Karpas-422 (cell line): ENCODE measurements around the gene SLC18B1. TPM values are rescaled to one million over a fixed set of nuclear protein-coding genes. Genes with fewer than 3 reads are reported as not detected.
A peak's percentile ranks its signal among the peaks of the same experiment; 100 is the strongest.

ENCODE experiments used
- DNase-seq: peaks from one replicate; pipeline ENCODE4 v3.0.0-alpha.2; 2015
- H2AFZ ChIP-seq: fragments of 200-600 bp; sonication (generic); 2 replicates; pipeline ENCODE4 v1.6.1; 2014; ENCODE audit warnings: antibody characterized with exemption, low read length, mixed read lengths
- H3K27ac ChIP-seq: fragments of 200-600 bp; sonication (generic); 2 replicates; pipeline ENCODE4 v1.5.1; 2014; ENCODE audit warnings: mild to moderate bottlenecking, low read length, moderate library complexity
- H3K27me3 ChIP-seq: fragments of 200-600 bp; sonication (generic); 2 replicates; pipeline ENCODE4 v1.6.1; 2014; ENCODE audit warnings: low read length, mixed read lengths
- H3K36me3 ChIP-seq: fragments of 200-600 bp; sonication (generic); 2 replicates; pipeline ENCODE4 v1.6.1; 2014; ENCODE audit warnings: low read length, mixed read lengths; ENCODE audit not compliant: insufficient read depth
- H3K4me1 ChIP-seq: fragments of 200-600 bp; sonication (generic); 2 replicates; pipeline ENCODE4 v1.6.1; 2014; ENCODE audit warnings: mild to moderate bottlenecking, low read length, mixed read lengths
- H3K4me2 ChIP-seq: fragments of 200-600 bp; sonication (generic); 2 replicates; pipeline ENCODE4 v1.6.1; 2014; ENCODE audit warnings: low read length, low read depth, mild to moderate bottlenecking; ENCODE audit not compliant: poor library complexity, severe bottlenecking
- H3K4me3 ChIP-seq: fragments of 200-600 bp; sonication (generic); 2 replicates; pipeline ENCODE4 v1.5.1; 2014; ENCODE audit warnings: mild to moderate bottlenecking, antibody characterized with exemption, low read length, mixed read lengths
- H3K79me2 ChIP-seq: fragments of 200-600 bp; sonication (generic); 2 replicates; pipeline ENCODE4 v1.6.1; 2014; ENCODE audit warnings: mild to moderate bottlenecking, low read length, mixed read lengths
- H3K9ac ChIP-seq: fragments of 200-600 bp; sonication (generic); 2 replicates; pipeline ENCODE4 v1.6.0; 2014; ENCODE audit warnings: low read length
- H3K9me2 ChIP-seq: fragments of 200-600 bp; sonication (generic), shearing (Covaris generic); replicated peaks from 2 replicates; pipeline ENCODE4 v1.6.0; 2014; ENCODE audit warnings: mild to moderate bottlenecking, low read length, moderate library complexity; ENCODE audit not compliant: insufficient read depth
- H3K9me3 ChIP-seq: fragments of 300-700, 200-600 bp; sonication (generic); 2 replicates; pipeline ENCODE4 v1.6.1; 2014; ENCODE audit warnings: low read length, mixed read lengths
- H4K20me1 ChIP-seq: fragments of 200-600 bp; sonication (generic); 2 replicates; pipeline ENCODE4 v1.6.1; 2014; ENCODE audit warnings: mild to moderate bottlenecking, antibody characterized with exemption, low read length, low read depth; ENCODE audit not compliant: insufficient read depth
- total RNA-seq: library from RNA; depleted of rRNA; stranded (reverse); fragments of >200 nt; shearing (Covaris generic); gene quantifications from 2 replicates; pipeline ENCODE4 v1.2.3, GENCODE V29; 2014; ENCODE audit warnings: low replicate concordance

SLC18B1 gene
- total RNA-seq, 1 experiment from 2014 or later: 0.60 TPM

- Histone ChIP-seq H4K20me1 (peaks cover 18% of the 10 kb centered on the region), H3K36me3 (peaks cover 18% of the 10 kb centered on the region), H3K27ac (no peak overlapping the region), H3K9ac (no peak overlapping the region), H3K4me1 (peaks cover 27% of the 10 kb centered on the region), H3K9me3 (no peaks in the 10 kb centered on the region), H3K79me2 (peaks cover 18% of the 10 kb centered on the region), H3K4me2 (no peak overlapping the region), H3K9me2 (no peaks in the 10 kb centered on the region), H2AFZ (no peak overlapping the region), H3K4me3 (no peak overlapping the region), H3K27me3 (no peaks in the 10 kb centered on the region)
- DNase-seq: no peak
Measured at GRCh38 chr6:132811276-132811675, 12.8 kb upstream of the SLC18B1 start.

- Histone ChIP-seq H3K9me3 (no peaks in the 10 kb centered on the region), H3K9ac (no peak overlapping the region), H3K27me3 (0 out of 2 replicates have a peak, but pooled peaks cover 2% of the 10 kb centered on the region), H3K4me2 (no peak overlapping the region), H3K4me3 (no peak overlapping the region), H2AFZ (no peak overlapping the region), H3K9me2 (no peaks in the 10 kb centered on the region), H3K36me3 (no peaks in the 10 kb centered on the region), H3K79me2 (no peaks in the 10 kb centered on the region), H3K4me1 (peaks cover 5% of the 10 kb centered on the region), H4K20me1 (no peaks in the 10 kb centered on the region), H3K27ac (no peak overlapping the region)
- DNase-seq: no peak
Measured at GRCh38 chr6:132805548-132805947, 7.1 kb upstream of the SLC18B1 start.

- no peak for DNase-seq
- H4K20me1 ChIP-seq: no peaks in the 10 kb centered on the region
- H3K79me2 ChIP-seq: no peaks in the 10 kb centered on the region
- H3K4me1 ChIP-seq: peaks cover 5% of the 10 kb centered on the region
- no peak overlapping the region for H3K4me2 ChIP-seq
- H3K4me3 ChIP-seq: no peak overlapping the region
- H3K9me3 ChIP-seq: no peaks in the 10 kb centered on the region
- no peak overlapping the region for H3K9ac ChIP-seq
- no peaks in the 10 kb centered on the region for H3K9me2 ChIP-seq
- H3K36me3 ChIP-seq: no peaks in the 10 kb centered on the region
- H3K27ac ChIP-seq: no peak overlapping the region
- no peak overlapping the region for H2AFZ ChIP-seq
- 0 out of 2 replicates have a peak, but pooled peaks cover 2% of the 10 kb centered on the region for H3K27me3 ChIP-seq
Measured at GRCh38 chr6:132804251-132804650, 5.8 kb upstream of the SLC18B1 start.

GRCh38 chr6:132800656-132801055 lies 2.2 kb upstream of the SLC18B1 start:
- no peaks in the 10 kb centered on the region for H3K36me3 ChIP-seq
- H3K79me2 ChIP-seq: no peaks in the 10 kb centered on the region
- H3K27me3 ChIP-seq: 0 out of 2 replicates have a peak, but pooled peaks cover 2% of the 10 kb centered on the region
- no peak overlapping the region for H2AFZ ChIP-seq
- no peaks in the 10 kb centered on the region for H3K9me2 ChIP-seq
- H3K9me3 ChIP-seq: no peaks in the 10 kb centered on the region
- no peak overlapping the region for H3K9ac ChIP-seq
- no peaks in the 10 kb centered on the region for H4K20me1 ChIP-seq
- H3K4me3 ChIP-seq: no peak overlapping the region
- H3K4me2 ChIP-seq: no peak overlapping the region
- H3K4me1 ChIP-seq: peaks cover 5% of the 10 kb centered on the region
- peak; percentile 26 for DNase-seq
- H3K27ac ChIP-seq: no peak overlapping the region

- H3K27ac ChIP-seq: no peak overlapping the region
- 0 out of 2 replicates have a peak, but pooled peaks cover 2% of the 10 kb centered on the region for H3K27me3 ChIP-seq
- no peak overlapping the region for H3K4me2 ChIP-seq
- H3K36me3 ChIP-seq: no peaks in the 10 kb centered on the region
- no peaks in the 10 kb centered on the region for H3K9me2 ChIP-seq
- no peaks in the 10 kb centered on the region for H3K79me2 ChIP-seq
- peak overlapping the region; percentile 66 for H3K9ac ChIP-seq
- DNase-seq: peak; percentile 89
- no peaks in the 10 kb centered on the region for H4K20me1 ChIP-seq
- H3K4me1 ChIP-seq: peaks cover 5% of the 10 kb centered on the region
- H2AFZ ChIP-seq: peak overlapping the region; percentile 91
- H3K4me3 ChIP-seq: no peak overlapping the region; the same call in 1 of the 2 replicates
- H3K9me3 ChIP-seq: no peaks in the 10 kb centered on the region
Measured at GRCh38 chr6:132798869-132799538, 567 bp upstream of the SLC18B1 start.

- Histone ChIP-seq H4K20me1 (no peaks in the 10 kb centered on the region), H3K4me3 (no peak overlapping the region), H3K27me3 (no peaks in the 10 kb centered on the region), H3K27ac (no peak overlapping the region), H3K9ac (no peak overlapping the region), H2AFZ (no peak overlapping the region), H3K4me2 (no peak overlapping the region), H3K9me2 (no peaks in the 10 kb centered on the region), H3K36me3 (no peaks in the 10 kb centered on the region), H3K79me2 (no peaks in the 10 kb centered on the region), H3K9me3 (no peaks in the 10 kb centered on the region), H3K4me1 (no peaks in the 10 kb centered on the region; the same call in 1 of the 2 replicates)
- DNase-seq: no peak
Measured at GRCh38 chr6:132795461-132795860, 3.0 kb downstream of the SLC18B1 start.

GRCh38 chr6:132792510-132792909 lies 5.9 kb downstream of the SLC18B1 start:
- no peaks in the 10 kb centered on the region for H3K27me3 ChIP-seq
- H2AFZ ChIP-seq: no peak overlapping the region
- no peak overlapping the region for H3K4me3 ChIP-seq
- DNase-seq: no peak
- H3K4me1 ChIP-seq: no peaks in the 10 kb centered on the region
- no peak overlapping the region for H3K9ac ChIP-seq
- H3K79me2 ChIP-seq: no peaks in the 10 kb centered on the region
- H3K27ac ChIP-seq: no peak overlapping the region
- no peak overlapping the region for H3K4me2 ChIP-seq
- H3K9me2 ChIP-seq: no peaks in the 10 kb centered on the region
- H4K20me1 ChIP-seq: no peaks in the 10 kb centered on the region
- H3K9me3 ChIP-seq: no peaks in the 10 kb centered on the region
- no peaks in the 10 kb centered on the region for H3K36me3 ChIP-seq

GRCh38 chr6:132790450-132790849 lies 8.0 kb downstream of the SLC18B1 start:
- H3K9ac ChIP-seq: no peak overlapping the region
- no peak overlapping the region for H2AFZ ChIP-seq
- no peaks in the 10 kb centered on the region for H3K79me2 ChIP-seq
- H3K4me1 ChIP-seq: no peaks in the 10 kb centered on the region
- no peak overlapping the region for H3K27ac ChIP-seq
- H3K27me3 ChIP-seq: no peaks in the 10 kb centered on the region
- no peak overlapping the region for H3K4me3 ChIP-seq
- H3K9me2 ChIP-seq: no peaks in the 10 kb centered on the region
- H3K36me3 ChIP-seq: no peaks in the 10 kb centered on the region
- no peak for DNase-seq
- no peaks in the 10 kb centered on the region for H4K20me1 ChIP-seq
- no peaks in the 10 kb centered on the region for H3K9me3 ChIP-seq
- H3K4me2 ChIP-seq: no peak overlapping the region
